H9 (cell line): ENCODE results near the gene SHISAL2B. TPM values are rescaled to one million over a fixed set of nuclear protein-coding genes. Genes with fewer than 3 reads are reported as not detected.

Experiments used
- DNase-seq: peaks from one replicate; pipeline ENCODE4 v3.0.0-alpha.2; 2017
- H2AFZ ChIP-seq: one replicate; pipeline ENCODE4 v1.6.1; 2013; ENCODE audit warnings: mild to moderate bottlenecking, low read length, control low read depth, moderate library complexity
- H2AK5ac ChIP-seq: 2 replicates; pipeline ENCODE4 v1.6.1; 2013; ENCODE audit warnings: low read length, control low read depth, mixed read lengths; ENCODE audit not compliant: insufficient read length
- H2BK120ac ChIP-seq: one replicate; pipeline ENCODE4 v1.6.1; 2013; ENCODE audit warnings: low read depth, mild to moderate bottlenecking, low read length, control low read depth, inconsistent platforms; ENCODE audit not compliant: poor library complexity, severe bottlenecking
- H2BK12ac ChIP-seq: 2 replicates; pipeline ENCODE4 v1.6.1; 2013; ENCODE audit warnings: low read length, control low read depth, mixed read lengths, low read depth; ENCODE audit not compliant: insufficient read length
- H2BK15ac ChIP-seq: 2 replicates; pipeline ENCODE4 v1.6.1; 2013; ENCODE audit warnings: low read depth, low read length, control low read depth
- H2BK20ac ChIP-seq: one replicate; pipeline ENCODE4 v1.6.1; 2013; ENCODE audit warnings: low read depth, mild to moderate bottlenecking, low read length, control low read depth, inconsistent platforms; ENCODE audit not compliant: poor library complexity, severe bottlenecking
- H2BK5ac ChIP-seq: 2 replicates; pipeline ENCODE4 v1.6.1; 2013; ENCODE audit warnings: low read length, control low read depth, mixed read lengths; ENCODE audit not compliant: insufficient read length
- H3K14ac ChIP-seq: 2 replicates; pipeline ENCODE4 v1.6.1; 2013; ENCODE audit warnings: low read length, control low read depth; ENCODE audit not compliant: insufficient read depth
- H3K18ac ChIP-seq: 2 replicates; pipeline ENCODE4 v1.6.1; 2013; ENCODE audit warnings: low read depth, mild to moderate bottlenecking, mixed read lengths, low read length, control low read depth; ENCODE audit not compliant: insufficient read length
- H3K23ac ChIP-seq: 2 replicates; pipeline ENCODE4 v1.6.1; 2013; ENCODE audit warnings: low read length, control low read depth, mixed read lengths, low read depth; ENCODE audit not compliant: insufficient read length
- H3K23me2 ChIP-seq: 2 replicates; pipeline ENCODE4 v1.6.1; 2013; ENCODE audit warnings: low read depth, mild to moderate bottlenecking, mixed read lengths, low read length, control low read depth; ENCODE audit not compliant: insufficient read length, poor library complexity, severe bottlenecking
- H3K27ac ChIP-seq: 2 replicates; pipeline ENCODE4 v1.5.1; 2013; ENCODE audit warnings: low read length, control low read depth, mixed read lengths, low read depth; ENCODE audit not compliant: insufficient read length
- H3K27me3 ChIP-seq: 2 replicates; pipeline ENCODE4 v1.6.1; 2013; ENCODE audit warnings: low read length, control low read depth, inconsistent platforms; ENCODE audit not compliant: insufficient read depth
- H3K4ac ChIP-seq: 2 replicates; pipeline ENCODE4 v1.6.1; 2013; ENCODE audit warnings: low read depth, mild to moderate bottlenecking, control low read depth, inconsistent platforms, low read length, moderate library complexity
- H3K4me1 ChIP-seq: 2 replicates; pipeline ENCODE4 v1.6.1; 2013; ENCODE audit warnings: low read length, control low read depth, inconsistent platforms; ENCODE audit not compliant: insufficient read depth
- H3K4me2 ChIP-seq: 2 replicates; pipeline ENCODE4 v1.6.1; 2013; ENCODE audit warnings: low read length, control low read depth, mixed read lengths; ENCODE audit not compliant: insufficient read length, insufficient read depth
- H3K56ac ChIP-seq: 2 replicates; pipeline ENCODE4 v1.6.1; 2013; ENCODE audit warnings: low read depth, mild to moderate bottlenecking, mixed read lengths, low read length, control low read depth; ENCODE audit not compliant: insufficient read length
- H3K79me1 ChIP-seq: 2 replicates; pipeline ENCODE4 v1.6.1; 2013; ENCODE audit warnings: low read depth, mild to moderate bottlenecking, moderate library complexity, low read length, control low read depth, inconsistent platforms; ENCODE audit not compliant: insufficient read depth, poor library complexity, severe bottlenecking
- H3K79me2 ChIP-seq: 2 replicates; pipeline ENCODE4 v1.6.1; 2013; ENCODE audit warnings: low read length, control low read depth, inconsistent platforms; ENCODE audit not compliant: insufficient read depth
- H3K9ac ChIP-seq: 2 replicates; pipeline ENCODE4 v1.6.1; 2013; ENCODE audit warnings: low read length, control low read depth, mixed read lengths; ENCODE audit not compliant: insufficient read length; ENCODE audit errors: extremely low read depth
- H3K9me3 ChIP-seq: one replicate; pipeline ENCODE4 v1.6.1; 2013; ENCODE audit warnings: low read depth, low read length, inconsistent platforms; ENCODE audit not compliant: control insufficient read depth
- H3T11ph ChIP-seq: one replicate; pipeline ENCODE4 v1.6.1; 2013; ENCODE audit warnings: mild to moderate bottlenecking, low read length, control low read depth, inconsistent platforms
- H4K20me1 ChIP-seq: one replicate; pipeline ENCODE4 v1.6.1; 2013; ENCODE audit not compliant: control insufficient read depth, insufficient read length, insufficient read depth
- H4K5ac ChIP-seq: 2 replicates; pipeline ENCODE4 v1.6.1; 2013; ENCODE audit warnings: low read depth, mild to moderate bottlenecking, mixed read lengths, low read length, control low read depth; ENCODE audit not compliant: insufficient read length
- H4K8ac ChIP-seq: replicated peaks from 2 replicates; pipeline ENCODE4 v1.6.1; 2013; ENCODE audit warnings: low read length, control low read depth, mixed read lengths, low read depth; ENCODE audit not compliant: insufficient read length
- H4K91ac ChIP-seq: 2 replicates; pipeline ENCODE4 v1.6.1; 2013; ENCODE audit warnings: low read depth, mild to moderate bottlenecking, moderate library complexity, mixed read lengths, low read length, control low read depth; ENCODE audit not compliant: insufficient read length
- H3K27ac Mint-ChIP-seq, 3 experiments: 2 replicates in 2 of 3; 3 replicates in 1 of 3; pipeline ENCODE4 v1.8.0; 2020 to 2021; ENCODE audit warnings: mixed read lengths in 3 of 3, mild to moderate bottlenecking in 1 of 3, moderate library complexity in 1 of 3
- H3K27me3 Mint-ChIP-seq: 2 replicates; pipeline ENCODE4 v1.8.0; 2021; ENCODE audit warnings: low read depth, mild to moderate bottlenecking, moderate library complexity, mixed read lengths
- H3K36me3 Mint-ChIP-seq, 3 experiments: 2 replicates in 2 of 3; 3 replicates in 1 of 3; pipeline ENCODE4 v1.8.0; 2020 to 2021; ENCODE audit warnings: low read depth in 3 of 3, mixed read lengths in 3 of 3; ENCODE audit not compliant: insufficient read depth in 1 of 3
- H3K4me1 Mint-ChIP-seq, 2 experiments: 2 replicates each; pipeline ENCODE4 v1.8.0; 2020; ENCODE audit warnings: mixed read lengths in 2 of 2
- H3K4me3 Mint-ChIP-seq, 2 experiments: 2 replicates in 1 of 2; 3 replicates in 1 of 2; pipeline ENCODE4 v1.8.0; 2020 to 2021; ENCODE audit warnings: mild to moderate bottlenecking in 2 of 2, mixed read lengths in 2 of 2, moderate library complexity in 1 of 2
- H3K9me3 Mint-ChIP-seq, 2 experiments: 2 replicates in 1 of 2; 3 replicates in 1 of 2; pipeline ENCODE4 v1.8.0; 2020; ENCODE audit warnings: mild to moderate bottlenecking in 2 of 2, mixed read lengths in 2 of 2, moderate library complexity in 1 of 2
- CTCF ChIP-seq: fragments of 200-600 bp; sonication (generic); conservative IDR thresholded peaks from 3 replicates; pipeline ENCODE4 v1.8.0; 2021; ENCODE audit warnings: antibody characterized with exemption, mild to moderate bottlenecking
- WGBS: extraction: QIAGEN DNeasy Blood & Tissue Kit; methylation state at CpG from one replicate; pipeline ENCODE4 v1.1.7; 2013; ENCODE audit warnings: missing lambda C conversion rate, low lambda C conversion rate, mixed read lengths; ENCODE audit not compliant: insufficient read length; ENCODE audit errors: extremely low coverage; 5-methylcytosine and 5-hydroxymethylcytosine counted together
- total RNA-seq: library from RNA; stranded (reverse); gene quantifications from 2 replicates; pipeline ENCODE4 v1.2.1, GENCODE V29; 2021

The SHISAL2B gene
- total RNA-seq, 1 experiment from 2014 or later, result 5.0 TPM

GRCh38 chr5:64744914-64745313 lies 54.6 kb downstream of the SHISAL2B start:
- Histone ChIP-seq H2BK15ac (no peak overlapping the region), H3K79me2 (no peaks in the 10 kb centered on the region), H2BK5ac (no peak overlapping the region), H4K8ac (no peak overlapping the region), H3K23ac (no peak overlapping the region), H4K20me1 (no peaks in the 10 kb centered on the region), H3K56ac (no peak overlapping the region), H3K27ac (no peak overlapping the region), H4K5ac (no peak overlapping the region), H2AK5ac (no peak overlapping the region), H2AFZ (no peak overlapping the region), H3K4me1 (no peaks in the 10 kb centered on the region; the same call in 1 of the 2 replicates), H3K4me2 (no peak overlapping the region), H3K4ac (no peak overlapping the region), H2BK120ac (no peak overlapping the region), H3K14ac (no peak overlapping the region), H3T11ph (no peak overlapping the region), H3K27me3 (no peaks in the 10 kb centered on the region), H3K79me1 (no peaks in the 10 kb centered on the region), H3K18ac (no peak overlapping the region), H2BK12ac (no peak overlapping the region), H3K9ac (no peak overlapping the region), H4K91ac (no peak overlapping the region), H3K23me2 (no peaks in the 10 kb centered on the region), H2BK20ac (no peak overlapping the region), H3K9me3 (no peaks in the 10 kb centered on the region)
- Mint-ChIP-seq H3K4me1 (peaks cover 5 to 13% of the 10 kb centered on the region in 2 experiments), H3K36me3 (peaks cover 6 to 14% (median 13%) of the 10 kb centered on the region in 3 experiments), H3K9me3 (no peaks in the 10 kb centered on the region), H3K27me3 (no peaks in the 10 kb centered on the region), H3K27ac (peak overlapping the region; percentile 45 to 81 (median 64); a peak in 6 of 7 replicates), H3K4me3 (no peak overlapping the region)
- DNase-seq, result no peak
- no peak for TF ChIP-seq CTCF
- WGBS, result no CpG with 5 or more reads among the region's 1 CpG
